Naive B cell (primary cell): ENCODE results near the gene IFNA14. TPM values are rescaled to one million over a fixed set of nuclear protein-coding genes. Genes with fewer than 3 reads are reported as not detected.
"Not testable (repeated sequence)": the region's sequence is repeated elsewhere in the genome, so short reads cannot be mapped to it uniquely, and the experiment has no call there.

Source experiments
- ATAC-seq, 2 donors: fragments of 150-1000 bp; cut with Tn5 transposase; 2 replicates each; pipeline ENCODE4 v1.10.0; 2021; ENCODE audit warnings: low read depth in 2 of 2, mild to moderate bottlenecking in 2 of 2, moderate library complexity in 2 of 2
- DNase-seq: peaks from one replicate; pipeline ENCODE4 v3.0.0; 2022
- H3K27ac Mint-ChIP-seq, 6 donors: one replicate each; pipeline ENCODE4 v1.8.0; 2020 to 2022; ENCODE audit warnings: mild to moderate bottlenecking in 6 of 6, mixed read lengths in 6 of 6, moderate library complexity in 5 of 6, inconsistent platforms in 2 of 6
- H3K27me3 Mint-ChIP-seq, 3 donors: one replicate each; pipeline ENCODE4 v1.8.0; 2021 to 2022; ENCODE audit warnings: mixed read lengths in 3 of 3, mild to moderate bottlenecking in 1 of 3
- H3K36me3 Mint-ChIP-seq, 2 donors: one replicate each; pipeline ENCODE4 v1.8.0; 2020 to 2022; ENCODE audit warnings: mixed read lengths in 2 of 2, inconsistent platforms in 1 of 2, mild to moderate bottlenecking in 1 of 2
- H3K4me1 Mint-ChIP-seq, 3 donors: one replicate each; pipeline ENCODE4 v1.8.0; 2020 to 2022; ENCODE audit warnings: mixed read lengths in 3 of 3, inconsistent platforms in 1 of 3, mild to moderate bottlenecking in 1 of 3, moderate library complexity in 1 of 3
- H3K4me3 Mint-ChIP-seq, 8 donors: one replicate each; pipeline ENCODE4 v1.8.0; 2020 to 2022; ENCODE audit warnings: mild to moderate bottlenecking in 8 of 8, mixed read lengths in 8 of 8, moderate library complexity in 8 of 8, inconsistent platforms in 2 of 8
- H3K9me3 Mint-ChIP-seq, 7 donors: one replicate each; pipeline ENCODE4 v1.8.0; 2020 to 2022; ENCODE audit warnings: mixed read lengths in 7 of 7, mild to moderate bottlenecking in 5 of 7, inconsistent platforms in 2 of 7, moderate library complexity in 1 of 7
- polyA plus RNA-seq, 6 donors: library from polyadenylated mRNA; unstranded; fragments of 300-500 nt; fragmentation: Illumina TruSeq; gene quantifications; one replicate each; pipeline ENCODE4 v1.2.3, GENCODE V29; 2021; ENCODE audit warnings: low read depth in 6 of 6

The IFNA14 gene
- polyA plus RNA-seq, 6 donors from 2014 or later: not detected

DNA sequence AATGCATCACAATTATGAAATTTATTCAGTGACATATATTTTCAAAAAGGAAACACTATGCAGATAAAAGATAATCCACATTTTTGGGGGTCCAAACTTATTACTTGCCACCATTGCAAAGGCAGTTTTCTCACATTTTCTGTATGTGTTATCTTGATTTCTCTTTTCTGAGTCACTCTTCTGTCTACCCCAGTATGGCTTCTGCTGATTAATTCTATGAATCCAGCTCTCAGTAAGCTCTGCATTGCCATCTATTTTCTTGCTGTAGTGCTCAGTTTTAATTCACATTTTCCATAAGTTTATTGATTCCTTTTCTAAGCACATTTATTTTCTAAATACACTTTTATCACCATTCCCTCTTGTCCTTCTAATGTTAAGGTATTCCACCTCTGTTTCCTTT, 34.6 kb downstream of the IFNA14 start:
- no peak for ATAC-seq
- Mint-ChIP-seq H3K36me3 (no peaks in the 10 kb centered on the region), H3K27me3 (peaks cover 13 to 25% (median 22%) of the 10 kb centered on the region in 3 donors), H3K9me3 (peaks cover 0 to 6% (median 0%) of the 10 kb centered on the region in 7 donors), H3K4me1 (no peaks in the 10 kb centered on the region), H3K27ac (no peak overlapping the region), H3K4me3 (no peak overlapping the region)
- DNase-seq: no peak

GRCh38 chr9:21202105-21202504, 37.7 kb downstream of the IFNA14 start, which contains the start of gene IFNA7:
Gene IFNA7, minus strand, starts transcription at chr9:21202205. Its CDS starts 40 bp downstream, at chr9:21202165.
- H3K36me3 Mint-ChIP-seq, H3K9me3 Mint-ChIP-seq, H3K4me1 Mint-ChIP-seq, H3K4me3 Mint-ChIP-seq, ATAC-seq, DNase-seq: not testable (repeated sequence)
- peaks cover 13 to 29% (median 23%) of the 10 kb centered on the region in 3 donors for H3K27me3 Mint-ChIP-seq
- H3K27ac Mint-ChIP-seq: peak within 1 kb of the TSS in 1 of 6 donors; percentile 44

GRCh38 chr9:21194867-21195776, 44.7 kb downstream of the IFNA14 start:
- Mint-ChIP-seq H3K4me1 (peaks cover 4 to 10% (median 8%) of the 10 kb centered on the region in 3 donors), H3K27me3 (peaks cover under 1 to 12% (median 9%) of the 10 kb centered on the region in 3 donors), H3K27ac (peak overlapping the region in 2 of 6 donors; percentile 21 to 87), H3K4me3 (peak overlapping the region in 7 of 8 donors; percentile 16 to 68 (median 55))
- H3K9me3 Mint-ChIP-seq, H3K36me3 Mint-ChIP-seq: not testable (repeated sequence)
- peak; percentile 90 to 94 for ATAC-seq
- peak; percentile 33 for DNase-seq

Other genes starting within 250 kb of the IFNA14 start
- gene HACD4, start 208.4 kb downstream of the IFNA14 start, polyA plus RNA-seq: 1 to 10 TPM; 1.2 to 8.1 (median 7.3) TPM
- not detected for gene IFNB1, start 162.1 kb downstream of the IFNA14 start, polyA plus RNA-seq
- not detected for gene IFNW1, start 98.2 kb downstream of the IFNA14 start, polyA plus RNA-seq
- not detected for gene IFNA21, start 73.3 kb downstream of the IFNA14 start, polyA plus RNA-seq
- not detected for gene IFNA4, start 52.4 kb downstream of the IFNA14 start, polyA plus RNA-seq
- not detected for gene IFNA7, start 37.8 kb downstream of the IFNA14 start, polyA plus RNA-seq
- not detected for gene IFNA10, start 32.9 kb downstream of the IFNA14 start, polyA plus RNA-seq
- not detected for gene IFNA16, start 22.7 kb downstream of the IFNA14 start, polyA plus RNA-seq
- gene IFNA17, start 11.8 kb downstream of the IFNA14 start, polyA plus RNA-seq: not detected
- gene IFNA5, start 65.3 kb upstream of the IFNA14 start, polyA plus RNA-seq: not detected
- gene KLHL9, start 95.4 kb upstream of the IFNA14 start, polyA plus RNA-seq: 10 to 100 TPM in 1 of 6 donors, 1 to 10 TPM in 5; 5.0 to 10.4 (median 6.2) TPM
- not detected for gene IFNA6, start 110.9 kb upstream of the IFNA14 start, polyA plus RNA-seq
- gene IFNA13, start 128.1 kb upstream of the IFNA14 start, polyA plus RNA-seq: not detected
- gene IFNA2, start 145.4 kb upstream of the IFNA14 start, polyA plus RNA-seq: not detected
- gene IFNA8, start 169.1 kb upstream of the IFNA14 start, polyA plus RNA-seq: not detected
- gene IFNA1, start 200.4 kb upstream of the IFNA14 start, polyA plus RNA-seq: not detected
- gene IFNE, start 242.3 kb upstream of the IFNA14 start, polyA plus RNA-seq: not detected